ENCODE data around the gene TUBA3E.
A peak's percentile ranks its signal among the peaks of the same experiment; 100 is the strongest.
"Not testable (repeated sequence)": the region's sequence is repeated elsewhere in the genome, so short reads cannot be mapped to it uniquely, and the experiment has no call there.

Gene TUBA3E

GRCh38 chr2:130207051-130207450 lies 8.8 kb upstream of the TUBA3E start:
- not testable (repeated sequence) for H3K36me3 Mint-ChIP-seq (ENCODE audit: low read depth); H3K4me3 Mint-ChIP-seq; H3K4me1 Mint-ChIP-seq (ENCODE audit: low read depth); H3K27ac Mint-ChIP-seq; H3K9me3 Mint-ChIP-seq
- peaks cover 11% of the 10 kb centered on the region for H3K27me3 Mint-ChIP-seq (ENCODE audit: low read depth)

GRCh38 chr2:130203150-130203549 lies 4.9 kb upstream of the TUBA3E start:
- H3K9me3 Mint-ChIP-seq; H3K36me3 Mint-ChIP-seq (ENCODE audit: low read depth); H3K4me3 Mint-ChIP-seq; H3K4me1 Mint-ChIP-seq (ENCODE audit: low read depth); H3K27me3 Mint-ChIP-seq (ENCODE audit: low read depth); H3K27ac Mint-ChIP-seq: not testable (repeated sequence)

- H3K36me3 Mint-ChIP-seq (ENCODE audit: low read depth); H3K4me1 Mint-ChIP-seq (ENCODE audit: low read depth); H3K9me3 Mint-ChIP-seq; H3K27me3 Mint-ChIP-seq (ENCODE audit: low read depth); H3K27ac Mint-ChIP-seq; H3K4me3 Mint-ChIP-seq: not testable (repeated sequence)
Measured at GRCh38 chr2:130202518-130202917, 4.3 kb upstream of the TUBA3E start.

- H3K27me3 Mint-ChIP-seq (ENCODE audit: low read depth); H3K9me3 Mint-ChIP-seq; H3K36me3 Mint-ChIP-seq (ENCODE audit: low read depth); H3K27ac Mint-ChIP-seq; H3K4me1 Mint-ChIP-seq (ENCODE audit: low read depth); H3K4me3 Mint-ChIP-seq: not testable (repeated sequence)
Measured at GRCh38 chr2:130196052-130196451, 2.2 kb downstream of the TUBA3E start.

GRCh38 chr2:130195089-130195635 lies 3.1 kb downstream of the TUBA3E start:
- H3K27ac Mint-ChIP-seq; H3K4me3 Mint-ChIP-seq; H3K4me1 Mint-ChIP-seq (ENCODE audit: low read depth); H3K36me3 Mint-ChIP-seq (ENCODE audit: low read depth); H3K9me3 Mint-ChIP-seq; H3K27me3 Mint-ChIP-seq (ENCODE audit: low read depth): not testable (repeated sequence)

- H3K4me3 Mint-ChIP-seq; H3K27me3 Mint-ChIP-seq (ENCODE audit: low read depth); H3K4me1 Mint-ChIP-seq (ENCODE audit: low read depth); H3K27ac Mint-ChIP-seq; H3K36me3 Mint-ChIP-seq (ENCODE audit: low read depth); H3K9me3 Mint-ChIP-seq: not testable (repeated sequence)
Measured at GRCh38 chr2:130193824-130194223, 4.4 kb downstream of the TUBA3E start.

- not testable (repeated sequence) for H3K27ac Mint-ChIP-seq; H3K9me3 Mint-ChIP-seq; H3K27me3 Mint-ChIP-seq (ENCODE audit: low read depth); H3K4me3 Mint-ChIP-seq; H3K4me1 Mint-ChIP-seq (ENCODE audit: low read depth); H3K36me3 Mint-ChIP-seq (ENCODE audit: low read depth)
Measured at GRCh38 chr2:130192451-130192850, 5.8 kb downstream of the TUBA3E start.

GRCh38 chr2:130191319-130191718 lies 6.9 kb downstream of the TUBA3E start:
- not testable (repeated sequence) for H3K36me3 Mint-ChIP-seq (ENCODE audit: low read depth); H3K4me3 Mint-ChIP-seq; H3K4me1 Mint-ChIP-seq (ENCODE audit: low read depth); H3K9me3 Mint-ChIP-seq; H3K27me3 Mint-ChIP-seq (ENCODE audit: low read depth); H3K27ac Mint-ChIP-seq

GRCh38 chr2:130190237-130190636 lies 8.0 kb downstream of the TUBA3E start:
- H3K27ac Mint-ChIP-seq = no peak overlapping the region
- H3K36me3 Mint-ChIP-seq (ENCODE audit: low read depth) = peaks cover 6% of the 10 kb centered on the region

GRCh38 chr2:130188958-130189357 lies 9.3 kb downstream of the TUBA3E start:
- not testable (repeated sequence) for H3K4me3 Mint-ChIP-seq; H3K27me3 Mint-ChIP-seq (ENCODE audit: low read depth); H3K36me3 Mint-ChIP-seq (ENCODE audit: low read depth); H3K9me3 Mint-ChIP-seq; H3K27ac Mint-ChIP-seq
- peaks cover 12% of the 10 kb centered on the region for H3K4me1 Mint-ChIP-seq (ENCODE audit: low read depth)

More at GRCh38 chr2:130190237-130190636, 8.0 kb downstream of the TUBA3E start:
- Mint-ChIP-seq H3K4me1 (ENCODE audit: low read depth) (peaks cover 11% of the 10 kb centered on the region), H3K27me3 (ENCODE audit: low read depth) (no peaks in the 10 kb centered on the region), H3K4me3 (no peak overlapping the region), H3K9me3 (no peaks in the 10 kb centered on the region)

GRCh38 chr2:130187859-130188792 lies 10.1 kb downstream of the TUBA3E start:
- not testable (repeated sequence) for H3K36me3 Mint-ChIP-seq (ENCODE audit: low read depth); H3K27me3 Mint-ChIP-seq (ENCODE audit: low read depth); H3K4me3 Mint-ChIP-seq; H3K9me3 Mint-ChIP-seq; H3K27ac Mint-ChIP-seq
- peaks cover 15% of the 10 kb centered on the region for H3K4me1 Mint-ChIP-seq (ENCODE audit: low read depth)

GRCh38 chr2:130187268-130187667 lies 11.0 kb downstream of the TUBA3E start:
- Mint-ChIP-seq H3K9me3 (no peaks in the 10 kb centered on the region), H3K4me1 (ENCODE audit: low read depth) (peaks cover 15% of the 10 kb centered on the region), H3K27ac (no peak overlapping the region), H3K27me3 (ENCODE audit: low read depth) (no peaks in the 10 kb centered on the region), H3K4me3 (no peak overlapping the region), H3K36me3 (ENCODE audit: low read depth) (peaks cover 8% of the 10 kb centered on the region)

- no peaks in the 10 kb centered on the region for H3K27me3 Mint-ChIP-seq (ENCODE audit: low read depth)
- no peaks in the 10 kb centered on the region for H3K9me3 Mint-ChIP-seq
- peaks cover 6% of the 10 kb centered on the region for H3K36me3 Mint-ChIP-seq (ENCODE audit: low read depth)
- H3K4me3 Mint-ChIP-seq = no peak overlapping the region
- H3K27ac Mint-ChIP-seq = no peak overlapping the region
- peaks cover 14% of the 10 kb centered on the region for H3K4me1 Mint-ChIP-seq (ENCODE audit: low read depth)
Measured at GRCh38 chr2:130186391-130186790, 11.8 kb downstream of the TUBA3E start.

- Mint-ChIP-seq H3K36me3 (ENCODE audit: low read depth) (peaks cover 4% of the 10 kb centered on the region), H3K9me3 (no peaks in the 10 kb centered on the region), H3K4me3 (no peak overlapping the region), H3K4me1 (ENCODE audit: low read depth) (peaks cover 12% of the 10 kb centered on the region), H3K27me3 (ENCODE audit: low read depth) (no peaks in the 10 kb centered on the region), H3K27ac (no peak overlapping the region)
Measured at GRCh38 chr2:130185896-130186295, 12.3 kb downstream of the TUBA3E start.

- H3K27me3 Mint-ChIP-seq (ENCODE audit: low read depth) = no peaks in the 10 kb centered on the region
- no peaks in the 10 kb centered on the region for H3K9me3 Mint-ChIP-seq
- H3K36me3 Mint-ChIP-seq (ENCODE audit: low read depth) = peaks cover 4% of the 10 kb centered on the region
- peaks cover 12% of the 10 kb centered on the region for H3K4me1 Mint-ChIP-seq (ENCODE audit: low read depth)
- H3K4me3 Mint-ChIP-seq = peak overlapping the region; percentile 4
- no peak overlapping the region for H3K27ac Mint-ChIP-seq
Measured at GRCh38 chr2:130185436-130185835, 12.8 kb downstream of the TUBA3E start.
